Small intestine (tissue), 7 donors: Measurements from ENCODE around the gene ITGAV. TPM values are rescaled to one million over a fixed set of nuclear protein-coding genes. Genes with fewer than 3 reads are reported as not detected.

Experiments used
- DNase-seq, 2 donors: peaks; one replicate each; pipeline versions ENCODE4 v3.0.0 to v3.0.0-alpha.2; 2013
- FAIRE-seq: peaks from 2 replicates; lab custom pipeline; 2012; peaks lifted over from hg19 to GRCh38; lab: Jason Lieb, UNC
- H3K27ac ChIP-seq, 3 donors: one replicate each; pipeline ENCODE4 v1.5.1; 2013; ENCODE audit warnings: low read length in 2 of 3, mild to moderate bottlenecking in 2 of 3, control low read depth in 1 of 3, inconsistent platforms in 1 of 3, low read depth in 1 of 3, moderate library complexity in 1 of 3
- H3K27me3 ChIP-seq, 3 donors: one replicate each; pipeline ENCODE4 v1.6.1; 2013; ENCODE audit warnings: low read length in 3 of 3, inconsistent platforms in 1 of 3; ENCODE audit not compliant: control insufficient read depth in 3 of 3, insufficient read depth in 3 of 3
- H3K36me3 ChIP-seq, 3 donors: one replicate each; pipeline ENCODE4 v1.6.1; 2013; ENCODE audit warnings: low read length in 3 of 3, inconsistent platforms in 1 of 3, low read depth in 1 of 3, mild to moderate bottlenecking in 1 of 3, moderate library complexity in 1 of 3; ENCODE audit not compliant: control insufficient read depth in 3 of 3, insufficient read depth in 2 of 3
- H3K4me1 ChIP-seq, 3 donors: one replicate each; pipeline ENCODE4 v1.6.1; 2013; ENCODE audit warnings: low read length in 2 of 3, inconsistent platforms in 1 of 3, low read depth in 1 of 3, mild to moderate bottlenecking in 1 of 3, moderate library complexity in 1 of 3; ENCODE audit not compliant: control insufficient read depth in 3 of 3, insufficient read depth in 2 of 3
- H3K4me3 ChIP-seq, 3 donors: one replicate each; pipeline ENCODE4 v1.5.1; 2013; ENCODE audit warnings: low read length in 3 of 3, control low read depth in 1 of 3, inconsistent platforms in 1 of 3, low read depth in 1 of 3, mild to moderate bottlenecking in 1 of 3, moderate library complexity in 1 of 3
- H3K9me3 ChIP-seq, 2 donors: one replicate each; pipeline ENCODE4 v1.6.1; 2013; ENCODE audit warnings: low read depth in 1 of 2, low read length in 1 of 2; ENCODE audit not compliant: control insufficient read depth in 2 of 2, insufficient read depth in 1 of 2
- WGBS, 3 donors: extraction: QIAGEN DNeasy Blood & Tissue Kit; methylation state at CpG; one replicate each; pipeline ENCODE4 v1.1.7; 2013; 5-methylcytosine and 5-hydroxymethylcytosine counted together
- polyA plus RNA-seq, 4 donors: library from polyadenylated mRNA; stranded (reverse) in 3 of 4; unstranded in 1 of 4; fragments of 200-250 nt in 3 of 4; fragments of 120-200 nt in 1 of 4; gene quantifications; one replicate each; pipeline versions ENCODE4 v1.2.1 to v1.2.3, GENCODE V29; 2013
- donor health status: healthy with polysubstance abuse.
- donor health status: control.
- donor health status: control.
- donor health status: Bipolar disorder and iron deficiency.
- donor health status: healthy.

The ITGAV gene
- polyA plus RNA-seq, 4 donors, result 4.0 to 48.2 (median 7.4) TPM

DNA sequence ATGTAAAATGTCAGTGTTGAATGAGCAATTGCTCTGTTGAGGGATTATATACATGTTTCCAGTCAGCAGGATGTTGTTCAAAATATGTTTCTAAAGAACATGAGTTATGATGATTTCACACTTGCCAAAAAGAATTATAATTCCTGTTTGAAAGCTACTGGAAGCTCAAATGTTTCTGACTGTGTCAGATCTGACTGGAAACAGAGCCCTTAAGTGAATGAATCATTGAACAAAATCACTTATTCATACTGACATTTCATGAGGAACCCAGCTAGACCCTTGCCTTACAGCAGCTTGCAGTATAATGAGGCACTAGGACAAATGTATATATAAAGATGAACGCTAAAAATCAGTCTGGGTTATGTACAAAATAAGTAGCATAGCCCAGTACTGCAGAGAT is 35.4 kb upstream of the ITGAV start:
- H3K4me3 ChIP-seq, result no peak overlapping the region
- no peaks in the 10 kb centered on the region for H3K9me3 ChIP-seq
- WGBS, 3 donors, result 59 to 86% (median 82%) methylated on average over 1 of the region's 1 CpG
- FAIRE-seq, result no peak
- DNase-seq, result no peak
- no peaks in the 10 kb centered on the region for H3K4me1 ChIP-seq
- H3K27ac ChIP-seq, result no peak overlapping the region
- no peaks in the 10 kb centered on the region for H3K36me3 ChIP-seq
- no peaks in the 10 kb centered on the region for H3K27me3 ChIP-seq

DNA sequence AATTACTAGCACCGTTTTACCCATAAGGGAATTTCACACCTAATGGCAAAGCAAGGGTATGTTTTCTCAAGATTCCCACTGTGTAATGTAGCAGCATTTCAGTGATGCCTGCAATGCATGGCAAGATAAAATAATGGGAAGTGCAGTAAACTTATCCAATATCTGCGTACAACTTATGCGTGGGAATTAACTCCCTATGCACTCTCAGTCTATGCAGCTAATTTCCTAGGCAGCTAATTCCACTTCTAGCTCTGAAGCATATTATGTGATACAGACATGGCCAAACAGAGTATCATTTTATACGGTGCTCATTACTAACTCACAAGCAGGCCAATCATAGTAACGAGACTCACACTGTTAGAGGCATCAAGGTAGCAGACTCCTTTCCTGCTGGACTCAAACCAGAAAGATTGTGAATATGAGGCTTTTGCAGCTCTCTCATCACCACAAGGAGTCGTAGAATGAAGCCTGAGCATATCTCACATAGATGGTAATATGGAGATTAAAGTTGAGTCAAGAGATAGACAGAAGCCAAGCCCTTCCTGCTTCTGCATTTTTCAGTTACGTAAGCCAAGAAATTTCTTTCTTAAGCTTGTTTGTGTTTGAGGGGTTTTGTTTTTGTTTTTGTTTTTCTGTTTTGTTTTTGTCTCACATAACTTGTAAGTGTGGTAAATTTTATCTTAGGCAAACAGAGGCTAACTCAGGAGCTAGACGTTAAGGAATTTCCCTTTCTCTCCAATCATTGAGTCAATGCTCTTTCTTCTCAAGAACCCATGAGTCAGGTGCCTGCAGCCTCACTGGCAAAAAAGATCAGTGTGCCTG is 34.8 kb upstream of the ITGAV start:
- no peak overlapping the region for H3K4me3 ChIP-seq
- no peaks in the 10 kb centered on the region for H3K9me3 ChIP-seq
- H3K36me3 ChIP-seq, result no peaks in the 10 kb centered on the region
- FAIRE-seq (no peak), DNase-seq (no peak)
- no peaks in the 10 kb centered on the region for H3K4me1 ChIP-seq
- no peaks in the 10 kb centered on the region for H3K27me3 ChIP-seq
- H3K27ac ChIP-seq, result no peak overlapping the region
- 71 to 80% (median 78%) methylated on average over 8 of the region's 8 CpGs for WGBS, 3 donors

DNA sequence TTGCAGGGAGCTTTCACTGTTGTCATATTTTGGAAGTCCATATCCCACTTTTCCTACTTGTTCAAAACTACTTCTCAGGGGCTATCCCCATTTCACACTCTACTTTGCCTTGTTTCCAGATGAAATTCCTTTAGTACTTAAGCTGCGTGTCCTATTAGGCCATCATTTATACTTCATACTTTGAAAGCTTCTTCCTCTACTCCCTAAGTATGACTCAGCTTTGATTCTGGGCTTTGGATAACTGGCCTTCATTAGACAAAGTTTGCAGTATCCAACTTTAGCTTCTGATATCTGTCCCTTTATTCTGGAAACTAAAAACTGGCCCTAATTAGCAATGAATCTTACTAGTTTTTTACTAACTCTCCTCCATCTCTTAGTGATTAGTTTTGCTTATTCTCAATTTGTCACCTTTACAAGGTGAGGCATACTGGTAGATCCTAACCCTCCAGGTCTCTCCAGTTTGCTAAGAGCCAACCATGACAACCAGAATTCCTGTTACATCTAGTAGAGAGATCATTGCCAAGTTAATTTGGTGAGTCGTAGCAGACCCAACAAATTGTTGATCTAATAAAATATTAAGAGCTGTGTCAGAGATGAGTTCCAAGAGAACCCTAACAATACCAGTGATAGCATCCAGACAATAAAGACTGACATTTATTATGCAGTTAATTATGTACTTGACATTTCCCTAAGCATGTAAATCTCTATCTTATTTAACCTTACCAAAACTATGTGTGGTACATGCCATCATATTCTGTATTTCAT is 31.2 kb upstream of the ITGAV start:
- Histone ChIP-seq H3K4me1 (no peaks in the 10 kb centered on the region), H3K27me3 (no peaks in the 10 kb centered on the region), H3K9me3 (no peaks in the 10 kb centered on the region), H3K4me3 (no peak overlapping the region), H3K27ac (no peak overlapping the region), H3K36me3 (no peaks in the 10 kb centered on the region)
- no peak for DNase-seq
- FAIRE-seq, result no peak
- 75 to 87% (median 84%) methylated on average over 2 of the region's 2 CpGs for WGBS, 3 donors

DNA sequence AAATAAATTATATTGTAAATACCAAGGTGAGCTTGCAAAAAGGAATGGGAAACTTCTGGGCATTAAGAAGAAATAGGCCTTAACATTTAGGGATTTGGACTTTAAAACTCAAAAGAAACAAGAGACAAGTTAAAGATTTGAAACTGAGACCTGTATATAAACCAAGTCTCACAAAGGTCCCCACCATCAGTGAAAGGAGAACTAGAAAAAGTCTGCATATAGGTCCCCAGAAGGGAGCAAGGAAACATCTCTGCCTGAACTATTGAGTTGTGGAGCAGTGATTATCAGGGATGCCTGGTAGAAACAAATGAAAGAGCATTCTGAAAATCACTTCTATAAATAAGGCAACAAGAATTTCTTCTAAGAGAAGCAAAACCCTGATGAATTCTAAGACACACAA is 30.5 kb upstream of the ITGAV start:
- no peaks in the 10 kb centered on the region for H3K27me3 ChIP-seq
- no peak for DNase-seq
- no peak overlapping the region for H3K4me3 ChIP-seq
- no peaks in the 10 kb centered on the region for H3K4me1 ChIP-seq
- H3K9me3 ChIP-seq, result no peaks in the 10 kb centered on the region
- no peaks in the 10 kb centered on the region for H3K36me3 ChIP-seq
- H3K27ac ChIP-seq, result no peak overlapping the region
- no peak for FAIRE-seq

DNA sequence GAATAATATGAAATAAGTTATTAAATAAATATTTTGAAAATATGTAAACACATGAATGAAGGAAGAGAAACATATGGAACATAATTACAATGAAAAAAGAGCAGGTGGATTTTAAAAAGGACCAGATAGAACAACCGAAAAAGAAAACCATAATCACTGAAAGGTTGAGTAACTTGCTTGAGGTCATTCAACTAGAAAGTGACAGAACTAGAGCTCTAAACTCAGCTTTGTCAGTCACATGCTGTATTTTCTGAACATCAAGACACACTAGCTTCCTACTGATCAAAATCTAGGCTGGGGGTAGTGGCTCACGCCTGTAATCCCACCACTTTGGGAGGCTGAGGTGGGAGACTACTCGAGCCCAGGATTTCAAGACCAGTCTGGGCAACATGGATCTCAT is 30.0 kb upstream of the ITGAV start:
- no peak for FAIRE-seq

DNA sequence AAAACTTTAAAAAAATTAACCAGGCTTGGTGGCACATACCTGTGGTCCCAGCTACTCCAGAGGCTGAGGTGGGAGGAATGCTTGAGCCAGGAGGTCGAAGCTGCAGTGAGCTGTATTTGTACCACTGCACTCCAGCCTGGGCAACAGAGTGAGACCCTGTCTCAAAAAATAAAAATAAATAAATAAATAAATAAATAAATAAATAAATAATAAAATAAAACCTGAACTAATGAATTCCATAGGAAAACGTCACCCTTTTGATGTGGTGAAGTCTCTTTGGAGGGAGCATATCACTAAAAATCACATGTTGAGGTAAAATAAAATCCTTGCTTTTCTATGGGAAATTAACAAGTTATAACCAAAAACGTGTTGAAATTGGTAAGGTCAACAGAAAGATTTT is 29.6 kb upstream of the ITGAV start:
- 53 to 64% (median 56%) methylated on average over 3 of the region's 3 CpGs for WGBS, 3 donors
- FAIRE-seq, result no peak
- Histone ChIP-seq H3K4me3 (no peak overlapping the region), H3K4me1 (no peaks in the 10 kb centered on the region), H3K27me3 (no peaks in the 10 kb centered on the region), H3K27ac (no peak overlapping the region), H3K9me3 (no peaks in the 10 kb centered on the region), H3K36me3 (no peaks in the 10 kb centered on the region)
- no peak for DNase-seq

More for the DNA sequence above, 30.0 kb upstream of the ITGAV start:
- Histone ChIP-seq H3K27me3 (no peaks in the 10 kb centered on the region), H3K4me1 (no peaks in the 10 kb centered on the region), H3K27ac (no peak overlapping the region), H3K9me3 (no peaks in the 10 kb centered on the region), H3K36me3 (no peaks in the 10 kb centered on the region), H3K4me3 (no peak overlapping the region)
- WGBS, 3 donors, result 68 to 93% (median 86%) methylated on average over 3 of the region's 3 CpGs
- DNase-seq, result no peak

DNA sequence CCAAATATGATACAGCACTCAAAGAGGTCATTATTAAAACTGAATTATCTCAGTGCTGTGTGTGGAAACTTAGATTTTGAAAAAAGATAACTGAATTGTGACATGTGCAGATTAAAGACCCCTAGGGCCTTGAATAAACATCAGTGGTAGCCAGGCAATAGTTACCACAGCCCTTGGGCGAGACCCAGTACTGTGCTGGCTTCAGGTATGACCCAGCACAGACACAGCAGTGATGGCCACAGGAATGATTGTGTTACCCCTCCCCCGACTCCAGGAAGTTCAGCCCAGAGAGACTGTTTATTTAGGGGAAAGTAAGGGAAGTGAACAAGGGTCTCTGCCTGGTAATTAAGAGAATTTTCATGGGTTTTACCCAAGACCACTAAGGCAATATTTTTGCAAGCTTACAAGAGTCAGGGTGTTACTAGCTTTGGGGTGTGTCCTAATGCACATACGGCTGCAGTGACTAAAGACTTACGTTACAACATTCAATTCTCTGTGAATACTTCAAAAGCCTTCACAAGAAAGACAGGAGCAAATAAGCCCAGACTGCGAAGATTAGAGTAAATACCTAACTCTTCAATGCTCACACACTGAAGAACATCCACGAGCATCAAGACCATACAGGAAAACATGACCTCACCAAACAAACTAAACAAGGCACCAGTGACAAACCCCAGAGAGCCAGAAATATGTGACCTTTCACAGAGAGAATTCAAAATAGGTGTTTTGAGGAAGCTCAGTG is 28.2 kb upstream of the ITGAV start:
- WGBS, 3 donors, result 86 to 92% (median 91%) methylated on average over 6 of the region's 6 CpGs
- H3K27ac ChIP-seq, result no peak overlapping the region
- H3K9me3 ChIP-seq, result no peaks in the 10 kb centered on the region
- no peak for FAIRE-seq
- no peaks in the 10 kb centered on the region for H3K4me1 ChIP-seq
- DNase-seq, result no peak
- no peaks in the 10 kb centered on the region for H3K27me3 ChIP-seq
- H3K4me3 ChIP-seq, result no peak overlapping the region
- H3K36me3 ChIP-seq, result no peaks in the 10 kb centered on the region

DNA sequence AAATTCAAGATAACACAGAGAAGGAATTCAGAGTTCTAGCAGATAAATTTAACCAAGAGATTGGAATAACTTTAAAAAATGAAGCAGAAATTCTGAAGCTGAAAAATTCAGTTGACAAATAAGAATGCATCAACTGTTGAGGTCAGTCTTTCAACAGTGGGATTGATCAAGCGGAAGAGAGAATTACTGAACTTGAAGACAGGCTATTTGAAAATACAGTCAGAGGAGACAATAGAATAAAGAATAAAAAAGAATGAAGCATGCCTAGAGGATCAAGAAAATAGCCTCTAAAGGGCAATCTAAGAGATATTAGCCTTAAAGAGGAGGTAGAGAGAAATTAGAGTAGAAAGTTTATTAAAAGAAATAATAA is 27.7 kb upstream of the ITGAV start:
- no peak for DNase-seq
- WGBS, 3 donors, result 95 to 98% (median 97%) methylated on average over 1 of the region's 1 CpG
- H3K9me3 ChIP-seq, result no peaks in the 10 kb centered on the region
- H3K36me3 ChIP-seq, result no peaks in the 10 kb centered on the region
- no peak overlapping the region for H3K4me3 ChIP-seq
- no peaks in the 10 kb centered on the region for H3K27me3 ChIP-seq
- H3K4me1 ChIP-seq, result no peaks in the 10 kb centered on the region
- no peak for FAIRE-seq
- H3K27ac ChIP-seq, result no peak overlapping the region
